ENCODE results near the gene ZNF334. TPM values are rescaled to one million over a fixed set of nuclear protein-coding genes. Genes with fewer than 3 reads are reported as not detected.

ZNF334 gene
- total RNA-seq, 4 donors from 2014 or later: 0.54 to 6.5 (median 1.1) TPM

DNA sequence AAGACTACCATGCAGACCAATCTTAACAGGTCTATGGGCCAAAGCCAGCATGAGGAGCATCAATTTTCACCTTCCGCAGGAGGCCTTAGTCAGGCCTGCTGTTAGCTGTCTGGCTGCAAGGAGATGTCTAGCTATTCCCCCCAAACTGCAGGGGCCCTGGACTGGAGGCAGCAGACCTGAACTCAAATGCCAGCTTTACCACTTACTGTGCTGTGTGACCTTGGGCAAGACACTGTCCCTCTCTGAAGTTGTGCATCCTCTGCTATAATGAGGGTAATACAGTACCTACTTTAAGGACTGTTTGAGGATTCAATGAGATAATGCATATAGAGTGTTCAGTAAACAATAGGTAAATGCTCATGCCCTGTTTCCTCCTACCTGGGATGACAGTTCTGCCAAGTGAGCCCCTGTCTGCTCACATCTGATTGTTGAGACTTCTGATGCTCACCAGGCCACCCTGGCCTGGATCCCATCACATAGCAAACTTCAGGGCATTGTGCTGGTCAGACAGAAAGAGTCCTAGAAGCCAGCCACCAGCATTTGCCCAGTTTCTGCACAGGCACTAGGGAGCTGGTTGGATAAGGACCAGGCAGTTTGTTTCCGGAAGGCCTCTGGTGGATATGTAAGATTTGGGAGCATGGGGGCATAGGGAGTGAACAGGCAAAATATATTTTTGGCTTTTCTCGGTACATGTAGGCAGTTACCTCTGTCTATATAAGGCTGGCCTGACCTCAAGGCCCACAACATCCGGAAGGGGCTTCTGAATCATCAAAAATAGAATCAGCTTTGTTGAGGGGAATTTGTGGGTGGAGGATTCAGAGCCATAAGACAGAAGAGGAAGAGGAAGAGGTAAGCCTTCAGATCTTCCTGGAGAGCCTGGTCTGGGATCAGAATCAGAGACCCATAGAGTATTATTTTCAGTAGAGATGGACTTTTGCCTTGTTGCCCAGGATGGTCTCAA, 39.4 kb upstream of the ZNF334 start:
- WGBS, 2 donors (ENCODE audit: low coverage in 1 of 2): 70% methylated on average over 3 to 4 of the region's 4 CpGs
- no peak for ATAC-seq

DNA sequence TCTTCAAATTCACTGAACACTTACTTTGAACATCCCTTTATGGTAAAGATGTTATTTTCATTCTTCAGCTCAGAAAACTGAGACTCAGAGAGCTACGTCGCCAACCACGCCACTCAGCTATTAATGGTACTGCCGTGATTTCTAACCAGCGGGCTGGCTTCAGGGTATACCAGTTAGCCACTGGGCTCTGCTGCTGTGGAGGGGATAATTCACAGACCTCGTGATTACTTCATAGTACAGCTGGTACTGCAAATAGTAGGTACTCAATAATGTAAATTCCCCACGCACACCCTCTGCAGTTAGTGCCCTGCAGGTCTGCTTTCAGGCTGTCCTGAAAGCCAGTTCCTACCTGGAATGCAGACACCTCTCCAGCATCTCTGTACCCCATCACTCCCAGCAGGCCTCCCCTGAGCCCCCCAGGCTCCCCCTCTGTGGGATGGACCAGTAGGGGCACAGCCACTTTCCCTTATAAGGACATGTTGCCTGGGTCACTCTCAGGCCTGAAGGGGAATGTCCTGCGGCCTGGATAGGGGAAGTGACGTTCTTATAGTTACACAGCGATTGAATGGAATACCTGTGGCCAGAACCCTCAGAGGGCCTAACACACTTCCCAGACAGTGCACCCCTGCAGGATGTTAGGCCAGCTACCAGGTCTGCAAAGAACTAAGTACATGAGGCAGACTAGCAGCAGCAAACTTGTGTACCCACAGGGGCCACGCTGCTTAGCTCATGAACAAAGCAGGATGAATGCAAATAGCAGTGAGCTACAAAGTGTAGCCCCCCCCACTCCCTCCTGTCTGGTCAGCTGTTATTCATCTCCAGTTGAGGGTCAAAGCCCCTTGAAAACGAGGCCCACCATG, 38.4 kb upstream of the ZNF334 start:
- no peak for ATAC-seq
- no peaks in the 10 kb centered on the region for H3K9me3 ChIP-seq
- no peak overlapping the region for H3K27ac ChIP-seq
- TF ChIP-seq EP300 (IDR thresholded peaks at IDR 0.05) (no peak), POLR2A (IDR thresholded peaks at IDR 0.05) (no peak), POLR2AphosphoS5 (IDR thresholded peaks at IDR 0.05) (no peak)
- TF ChIP-seq, protein P1, sequence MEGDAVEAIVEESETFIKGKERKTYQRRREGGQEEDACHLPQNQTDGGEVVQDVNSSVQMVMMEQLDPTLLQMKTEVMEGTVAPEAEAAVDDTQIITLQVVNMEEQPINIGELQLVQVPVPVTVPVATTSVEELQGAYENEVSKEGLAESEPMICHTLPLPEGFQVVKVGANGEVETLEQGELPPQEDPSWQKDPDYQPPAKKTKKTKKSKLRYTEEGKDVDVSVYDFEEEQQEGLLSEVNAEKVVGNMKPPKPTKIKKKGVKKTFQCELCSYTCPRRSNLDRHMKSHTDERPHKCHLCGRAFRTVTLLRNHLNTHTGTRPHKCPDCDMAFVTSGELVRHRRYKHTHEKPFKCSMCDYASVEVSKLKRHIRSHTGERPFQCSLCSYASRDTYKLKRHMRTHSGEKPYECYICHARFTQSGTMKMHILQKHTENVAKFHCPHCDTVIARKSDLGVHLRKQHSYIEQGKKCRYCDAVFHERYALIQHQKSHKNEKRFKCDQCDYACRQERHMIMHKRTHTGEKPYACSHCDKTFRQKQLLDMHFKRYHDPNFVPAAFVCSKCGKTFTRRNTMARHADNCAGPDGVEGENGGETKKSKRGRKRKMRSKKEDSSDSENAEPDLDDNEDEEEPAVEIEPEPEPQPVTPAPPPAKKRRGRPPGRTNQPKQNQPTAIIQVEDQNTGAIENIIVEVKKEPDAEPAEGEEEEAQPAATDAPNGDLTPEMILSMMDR (IDR thresholded peaks at IDR 0.05): no peak
- no peaks in the 10 kb centered on the region for H3K4me1 ChIP-seq
- no peak overlapping the region for H3K4me3 ChIP-seq
- WGBS, 2 donors (ENCODE audit: low coverage in 1 of 2): 78 to 94% methylated on average over 3 to 6 of the region's 12 CpGs
- H3K27me3 ChIP-seq: peaks cover 30% of the 10 kb centered on the region
- no peaks in the 10 kb centered on the region for H3K36me3 ChIP-seq

More for the DNA sequence above, 39.4 kb upstream of the ZNF334 start:
- H3K4me3 ChIP-seq: no peak overlapping the region
- H3K4me1 ChIP-seq: no peaks in the 10 kb centered on the region
- no peaks in the 10 kb centered on the region for H3K36me3 ChIP-seq
- H3K27me3 ChIP-seq: peaks cover 32% of the 10 kb centered on the region
- no peak overlapping the region for H3K27ac ChIP-seq
- H3K9me3 ChIP-seq: no peaks in the 10 kb centered on the region
- TF ChIP-seq POLR2A (IDR thresholded peaks at IDR 0.05): no peak
- TF ChIP-seq POLR2AphosphoS5 (IDR thresholded peaks at IDR 0.05): no peak
- TF ChIP-seq, protein P1 (IDR thresholded peaks at IDR 0.05): no peak
- TF ChIP-seq EP300 (IDR thresholded peaks at IDR 0.05): no peak

DNA sequence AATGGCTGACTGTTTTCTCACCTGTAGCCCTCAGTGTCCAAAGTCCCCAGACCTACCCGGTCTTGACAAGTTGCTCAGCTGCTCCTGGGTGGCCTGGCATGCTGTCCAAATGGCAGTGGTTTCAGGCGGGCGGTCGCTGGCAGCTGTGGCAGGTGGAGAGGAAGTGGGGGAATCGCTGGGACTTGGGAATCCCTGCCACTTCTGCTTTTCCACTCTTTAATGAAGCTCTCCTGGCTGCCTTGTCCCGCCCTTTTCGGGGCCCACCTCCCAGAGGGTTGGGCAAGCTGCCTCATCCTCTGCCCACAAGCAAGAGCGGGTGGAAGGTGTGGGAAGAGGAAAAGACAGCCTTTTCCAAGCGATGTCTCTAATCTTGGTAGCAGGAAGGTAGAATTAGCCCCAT, 37.1 kb upstream of the ZNF334 start, which contains the start of gene OCSTAMP:
Gene OCSTAMP, minus strand, starts transcription at position 194 of the 400 bp plus-strand sequence. Its CDS starts 94 bp downstream, at position 100.
- Histone ChIP-seq H3K27me3 (peaks cover 39% of the 10 kb centered on the region), H3K4me1 (no peaks in the 10 kb centered on the region), H3K36me3 (no peaks in the 10 kb centered on the region), H3K9me3 (no peaks in the 10 kb centered on the region), H3K27ac (no peak within 1 kb of the TSS), H3K4me3 (no peak within 1 kb of the TSS)
- TF ChIP-seq, protein P1 (IDR thresholded peaks at IDR 0.05): no peak
- no peak for TF ChIP-seq POLR2AphosphoS5 (IDR thresholded peaks at IDR 0.05)
- no peak for ATAC-seq
- WGBS, 2 donors (ENCODE audit: low coverage in 1 of 2): 81% methylated on average over 3 of the region's 9 CpGs; no CpG with 5 or more reads in 1 of the 2 donors

DNA sequence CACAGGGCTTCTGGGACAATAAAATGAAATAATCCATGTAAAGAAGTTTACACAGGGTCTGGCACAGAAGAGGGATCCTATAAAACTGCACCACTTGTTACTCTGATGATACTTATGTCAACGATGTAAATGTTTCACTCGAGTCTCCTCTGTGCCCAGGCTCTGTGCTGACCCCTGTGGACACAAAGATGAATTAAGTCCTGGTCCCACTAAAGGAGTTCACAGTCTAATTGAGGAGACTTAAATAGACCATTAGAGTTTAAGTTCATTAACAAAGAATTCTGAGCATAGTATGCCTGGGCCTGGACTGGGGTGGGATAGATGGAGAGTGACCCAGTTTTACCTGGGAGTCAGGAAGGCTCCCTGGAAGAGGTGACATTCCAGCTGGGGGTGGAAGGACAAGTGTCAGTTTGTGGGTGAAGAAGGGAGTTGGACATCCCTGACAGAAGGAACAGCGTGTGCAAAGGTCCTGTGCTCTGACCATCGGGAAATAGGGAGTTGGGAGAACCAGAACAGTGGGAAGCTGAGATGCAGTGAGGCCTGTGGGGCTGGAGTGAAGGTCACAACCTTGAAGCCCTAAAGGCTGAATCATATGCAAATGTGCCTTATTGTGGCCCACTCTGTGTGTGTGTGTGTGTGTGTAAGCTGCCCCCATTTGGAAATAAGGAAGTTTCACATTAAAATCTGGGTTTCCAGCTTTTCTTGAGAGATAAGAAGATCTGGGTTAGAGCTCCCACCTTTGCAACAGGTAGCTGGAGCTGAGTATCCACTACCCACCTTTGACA, 36.0 kb upstream of the ZNF334 start:
- no peak for TF ChIP-seq POLR2AphosphoS5 (IDR thresholded peaks at IDR 0.05)
- TF ChIP-seq POLR2A (IDR thresholded peaks at IDR 0.05): no peak
- TF ChIP-seq, protein P1 (IDR thresholded peaks at IDR 0.05): no peak
- TF ChIP-seq EP300 (IDR thresholded peaks at IDR 0.05): no peak
- WGBS, 2 donors (ENCODE audit: low coverage in 1 of 2): 77 to 94% methylated on average over 3 to 4 of the region's 4 CpGs
- peaks cover 43% of the 10 kb centered on the region for H3K27me3 ChIP-seq
- no peak overlapping the region for H3K4me3 ChIP-seq
- no peaks in the 10 kb centered on the region for H3K4me1 ChIP-seq
- no peaks in the 10 kb centered on the region for H3K9me3 ChIP-seq
- H3K27ac ChIP-seq: no peak overlapping the region
- ATAC-seq: no peak
- no peaks in the 10 kb centered on the region for H3K36me3 ChIP-seq

Data from gastroesophageal sphincter (tissue), 4 donors.